ENCODE measurements around the gene PRKN. TPM values are rescaled to one million over a fixed set of nuclear protein-coding genes. Genes with fewer than 3 reads are reported as not detected.

The PRKN gene
- total RNA-seq, 4 donors from 2014 or later = 6.3 to 11.9 (median 9.5) TPM

DNA sequence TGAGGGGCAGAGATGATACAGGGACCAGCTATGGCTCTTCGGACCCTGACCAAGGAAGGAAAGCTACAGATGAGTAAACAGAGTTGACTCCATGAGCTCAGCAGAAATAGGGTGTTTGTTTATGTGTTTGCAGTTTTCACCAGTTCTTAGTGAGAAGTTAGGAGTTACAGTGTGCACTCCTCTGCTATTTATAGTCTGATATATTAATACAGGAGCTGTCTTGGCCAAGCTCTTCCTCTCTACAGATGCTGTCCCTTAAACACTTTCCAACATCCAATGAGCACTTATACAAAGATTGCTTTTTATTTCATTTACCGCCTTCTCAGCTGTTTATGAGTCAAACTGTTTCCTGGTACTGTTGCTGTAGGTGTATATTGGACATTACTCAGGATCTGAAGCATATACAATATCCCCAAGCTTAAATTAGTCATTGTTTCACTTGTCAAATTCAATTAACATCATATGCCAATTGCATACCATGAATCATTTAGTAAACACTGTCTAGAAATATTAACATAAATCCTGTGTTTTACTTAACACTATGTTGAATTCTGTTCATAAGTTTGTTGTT lies 618.0 kb downstream of the PRKN start:
- no peak overlapping the region for H3K4me3 ChIP-seq (ENCODE audit: low read depth, poor library complexity, severe bottlenecking)
- 89% methylated on average over 2 of the region's 2 CpGs for WGBS, 2 donors
- intact Hi-C loops (cut with DNase I; ENCODE audit: low total_unique reads) = no loop called here

DNA sequence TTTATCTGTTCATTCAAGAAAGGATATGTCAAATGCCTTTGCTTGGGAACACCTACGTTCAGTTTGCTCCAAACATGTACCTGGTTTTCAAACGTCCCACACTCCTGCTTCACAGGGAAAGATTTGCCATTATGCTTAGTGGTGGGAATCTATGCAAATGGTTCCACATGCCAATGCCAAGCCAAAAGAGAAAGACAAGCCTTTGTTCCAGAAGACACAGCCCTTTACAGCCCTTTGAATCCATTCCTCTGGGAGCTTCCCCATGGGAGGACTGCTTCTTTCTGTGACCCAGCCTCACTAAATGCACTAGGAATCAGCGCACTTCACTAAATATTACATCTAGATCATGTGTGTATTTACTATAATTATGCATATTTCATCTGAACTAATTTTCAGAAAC lies 619.5 kb downstream of the PRKN start:
- WGBS, 2 donors = 92 to 94% methylated on average over 3 of the region's 3 CpGs
- no peak for DNase-seq (ENCODE audit: low spot score in 2 of 2)
- intact Hi-C loops (cut with DNase I; ENCODE audit: low total_unique reads) = no loop called here
- H3K4me3 ChIP-seq (ENCODE audit: low read depth, poor library complexity, severe bottlenecking) = no peak overlapping the region
- TF ChIP-seq POLR2A (IDR thresholded peaks at IDR 0.05) (no peak), CTCF (IDR thresholded peaks at IDR 0.05) (no peak)

More for the DNA sequence above, 618.0 kb downstream of the PRKN start:
- no peak for TF ChIP-seq POLR2A (IDR thresholded peaks at IDR 0.05)
- TF ChIP-seq CTCF (IDR thresholded peaks at IDR 0.05) = no peak
- DNase-seq (ENCODE audit: low spot score in 2 of 2) = no peak

- WGBS, 2 donors = 89 to 95% methylated on average over 5 of the region's 5 CpGs
- H3K4me3 ChIP-seq (ENCODE audit: low read depth, poor library complexity, severe bottlenecking) = no peak overlapping the region
- intact Hi-C loops (cut with DNase I; ENCODE audit: low total_unique reads) = no loop called here
- DNase-seq (ENCODE audit: low spot score in 2 of 2) = no peak
- TF ChIP-seq POLR2A (IDR thresholded peaks at IDR 0.05) (no peak), CTCF (IDR thresholded peaks at IDR 0.05) (no peak)
These were observed 627.5 kb downstream of the PRKN start for GRCh38 chr6:162100096-162100495.

GRCh38 chr6:162099685-162100084 lies 627.9 kb downstream of the PRKN start:
- intact Hi-C loops (cut with DNase I; ENCODE audit: low total_unique reads) = no loop called here
- no peak overlapping the region for H3K4me3 ChIP-seq (ENCODE audit: low read depth, poor library complexity, severe bottlenecking)
- DNase-seq (ENCODE audit: low spot score in 2 of 2) = peak in 1 of 2 donors; percentile 27
- WGBS, 2 donors = 73 to 74% methylated on average over 5 of the region's 5 CpGs
- TF ChIP-seq POLR2A (IDR thresholded peaks at IDR 0.05) = no peak
- no peak for TF ChIP-seq CTCF (IDR thresholded peaks at IDR 0.05)

GRCh38 chr6:162092816-162093502 lies 634.6 kb downstream of the PRKN start:
- TF ChIP-seq CTCF (IDR thresholded peaks at IDR 0.05) (no peak), POLR2A (IDR thresholded peaks at IDR 0.05) (no peak)
- intact Hi-C loops (cut with DNase I; ENCODE audit: low total_unique reads) = no loop called here
- 94% methylated on average over 11 of the region's 11 CpGs for WGBS, 2 donors
- no peak for DNase-seq (ENCODE audit: low spot score in 2 of 2)
- no peak overlapping the region for H3K4me3 ChIP-seq (ENCODE audit: low read depth, poor library complexity, severe bottlenecking)
